HEK293T (cell line): Measurements from ENCODE around the gene GPRASP3.
"Not testable (repeated sequence)": the region's sequence is repeated elsewhere in the genome, so short reads cannot be mapped to it uniquely, and the experiment has no call there.

Experiments used
- BHLHE40 ChIP-seq: fragments of 450-650 bp; IDR thresholded peaks from 2 replicates; pipeline ENCODE4 v1.6.1; 2016; ENCODE audit warnings: mild to moderate bottlenecking, moderate library complexity, borderline replicate concordance
- ELF4 ChIP-seq: fragments of 450-650 bp; IDR thresholded peaks from 2 replicates; pipeline ENCODE4 v1.6.1; 2017; ENCODE audit warnings: antibody characterized with exemption
- FOXK2 ChIP-seq: fragments of 450-650 bp; IDR thresholded peaks from 2 replicates; pipeline ENCODE4 v1.6.1; 2016; ENCODE audit warnings: mild to moderate bottlenecking
- FOXM1 ChIP-seq: fragments of 450-650 bp; IDR thresholded peaks from 2 replicates; pipeline ENCODE4 v1.6.1; 2017; ENCODE audit warnings: mild to moderate bottlenecking, borderline replicate concordance
- HDGF ChIP-seq: fragments of 450-650 bp; IDR thresholded peaks from 2 replicates; pipeline ENCODE4 v1.6.1; 2017; ENCODE audit warnings: antibody characterized with exemption, borderline replicate concordance
- L3MBTL2 ChIP-seq: fragments of 450-650 bp; conservative IDR thresholded peaks from 2 replicates; pipeline ENCODE4 v1.6.1; 2016; ENCODE audit warnings: mild to moderate bottlenecking
- LEF1 ChIP-seq: fragments of 450-650 bp; IDR thresholded peaks from 2 replicates; pipeline ENCODE4 v1.6.1; 2017; ENCODE audit warnings: mild to moderate bottlenecking, borderline replicate concordance
- SP1 ChIP-seq: fragments of 450-650 bp; IDR thresholded peaks from 2 replicates; pipeline ENCODE4 v1.6.1; 2017
- SUZ12 ChIP-seq: fragments of 450-650 bp; IDR thresholded peaks from 2 replicates; pipeline ENCODE4 v1.6.1; 2016; ENCODE audit warnings: mild to moderate bottlenecking
- ZNF384 ChIP-seq: fragments of 450-650 bp; IDR thresholded peaks from 2 replicates; pipeline ENCODE4 v1.6.1; 2016

DNA sequence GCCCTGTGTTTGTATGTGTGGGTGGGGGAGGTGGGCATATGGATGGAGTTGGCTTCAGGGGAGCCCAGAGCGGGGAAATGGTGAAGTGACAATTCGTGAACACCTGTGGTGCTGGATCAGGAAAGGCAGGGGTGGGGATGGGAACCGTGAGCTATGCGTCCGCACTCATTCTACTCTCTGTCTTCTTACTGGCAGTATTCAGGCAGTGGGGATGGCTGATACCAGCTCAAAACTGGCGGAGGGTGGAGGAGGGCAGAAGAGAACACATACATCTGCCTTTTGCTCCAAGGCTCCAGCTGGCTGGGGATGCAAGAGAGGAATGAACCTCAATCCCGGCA is 595 bp downstream of the GPRASP3 start:
- TF ChIP-seq FOXM1, SP1, HDGF, LEF1, ELF4, ZNF384, FOXK2, SUZ12, BHLHE40, L3MBTL2: not testable (repeated sequence)
